ENCODE data around the gene CRYBG2. TPM values are rescaled to one million over a fixed set of nuclear protein-coding genes. Genes with fewer than 3 reads are reported as not detected.

Gene CRYBG2
- total RNA-seq, 1 donor from 2014 or later = 3.0 TPM

DNA sequence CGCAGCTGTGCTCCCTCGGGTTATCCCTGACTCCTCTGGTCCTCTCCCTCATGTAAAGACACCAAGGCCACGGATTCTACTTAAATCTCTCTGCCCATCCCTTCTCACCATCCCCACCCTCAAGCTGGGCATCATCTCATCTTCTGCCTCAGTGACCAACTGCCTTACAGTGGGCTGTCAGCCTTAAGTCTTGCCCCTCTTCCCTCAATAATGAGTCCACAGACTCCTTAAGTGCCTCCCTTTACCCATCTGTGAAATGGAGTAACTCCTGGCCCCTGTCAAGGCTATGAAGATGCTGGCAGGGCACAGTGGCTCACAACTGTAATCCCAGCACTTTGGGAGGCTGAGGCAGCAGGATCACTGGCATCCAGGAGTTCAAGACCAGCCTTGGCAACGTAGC lies 62.0 kb downstream of the CRYBG2 start:
- H3K9ac ChIP-seq = no peak overlapping the region
- H3K4me3 ChIP-seq = no peak overlapping the region
- no peaks in the 10 kb centered on the region for H3K79me2 ChIP-seq (ENCODE audit: low read depth)
- H4K20me1 ChIP-seq (ENCODE audit: low read depth) = no peaks in the 10 kb centered on the region
- H3K27me3 Mint-ChIP-seq (ENCODE audit: insufficient read depth, low read depth) = peaks cover 12% of the 10 kb centered on the region
- no peak for DNase-seq (ENCODE audit: low spot score)
- no peaks in the 10 kb centered on the region for H3K27me3 ChIP-seq
- H3K36me3 Mint-ChIP-seq = peaks cover 9% of the 10 kb centered on the region
- H3K4me1 Mint-ChIP-seq = peaks cover 52% of the 10 kb centered on the region
- no peak overlapping the region for H3K4me3 Mint-ChIP-seq
- no peaks in the 10 kb centered on the region for H3K9me3 Mint-ChIP-seq
- peak overlapping the region; percentile 94 for H3K27ac Mint-ChIP-seq
- H3F3A ChIP-seq (ENCODE audit: low read depth) = no peaks in the 10 kb centered on the region
- no peak for TF ChIP-seq EZH2phosphoT487 (IDR thresholded peaks at IDR 0.05)
- TF ChIP-seq EZH2 (IDR thresholded peaks at IDR 0.05) = no peak
- TF ChIP-seq, protein P1, sequence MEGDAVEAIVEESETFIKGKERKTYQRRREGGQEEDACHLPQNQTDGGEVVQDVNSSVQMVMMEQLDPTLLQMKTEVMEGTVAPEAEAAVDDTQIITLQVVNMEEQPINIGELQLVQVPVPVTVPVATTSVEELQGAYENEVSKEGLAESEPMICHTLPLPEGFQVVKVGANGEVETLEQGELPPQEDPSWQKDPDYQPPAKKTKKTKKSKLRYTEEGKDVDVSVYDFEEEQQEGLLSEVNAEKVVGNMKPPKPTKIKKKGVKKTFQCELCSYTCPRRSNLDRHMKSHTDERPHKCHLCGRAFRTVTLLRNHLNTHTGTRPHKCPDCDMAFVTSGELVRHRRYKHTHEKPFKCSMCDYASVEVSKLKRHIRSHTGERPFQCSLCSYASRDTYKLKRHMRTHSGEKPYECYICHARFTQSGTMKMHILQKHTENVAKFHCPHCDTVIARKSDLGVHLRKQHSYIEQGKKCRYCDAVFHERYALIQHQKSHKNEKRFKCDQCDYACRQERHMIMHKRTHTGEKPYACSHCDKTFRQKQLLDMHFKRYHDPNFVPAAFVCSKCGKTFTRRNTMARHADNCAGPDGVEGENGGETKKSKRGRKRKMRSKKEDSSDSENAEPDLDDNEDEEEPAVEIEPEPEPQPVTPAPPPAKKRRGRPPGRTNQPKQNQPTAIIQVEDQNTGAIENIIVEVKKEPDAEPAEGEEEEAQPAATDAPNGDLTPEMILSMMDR (IDR thresholded peaks at IDR 0.05) = no peak
- peaks cover 22% of the 10 kb centered on the region for H3K4me1 ChIP-seq
- no peaks in the 10 kb centered on the region for H3K9me3 ChIP-seq (ENCODE audit: low read depth)
- no peak overlapping the region for H3K27ac ChIP-seq
- no peak overlapping the region for H3K4me2 ChIP-seq
- H3K36me3 ChIP-seq = no peaks in the 10 kb centered on the region
- H2AFZ ChIP-seq (replicated peaks) = no peak overlapping the region

DNA sequence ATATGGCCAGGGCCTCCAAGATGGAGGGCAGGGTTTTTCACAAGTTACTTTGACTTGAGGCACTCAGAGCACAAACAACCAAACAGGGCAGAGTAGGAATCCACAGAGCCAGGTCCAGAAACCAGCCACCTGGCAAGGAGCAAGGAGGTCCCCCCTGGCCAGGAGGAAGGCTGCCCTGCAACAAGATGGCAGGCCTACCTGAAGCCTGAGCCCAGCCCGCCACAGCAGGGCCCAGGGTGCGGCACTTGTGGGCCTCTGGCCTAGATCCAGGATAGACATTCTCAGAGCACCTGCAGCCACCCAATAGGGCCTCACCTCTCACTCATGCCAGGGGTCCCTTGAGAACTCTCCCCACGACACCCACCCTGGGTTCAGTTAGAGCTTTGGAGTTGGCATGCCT lies 62.5 kb downstream of the CRYBG2 start:
- Mint-ChIP-seq H3K27ac (peak overlapping the region; percentile 94), H3K4me3 (no peak overlapping the region), H3K27me3 (ENCODE audit: insufficient read depth, low read depth) (peaks cover 12% of the 10 kb centered on the region), H3K4me1 (peaks cover 55% of the 10 kb centered on the region), H3K9me3 (no peaks in the 10 kb centered on the region), H3K36me3 (peaks cover 9% of the 10 kb centered on the region)
- Histone ChIP-seq H3K4me3 (no peak overlapping the region), H3F3A (ENCODE audit: low read depth) (no peaks in the 10 kb centered on the region), H3K9me3 (ENCODE audit: low read depth) (no peaks in the 10 kb centered on the region), H3K36me3 (no peaks in the 10 kb centered on the region), H3K27me3 (no peaks in the 10 kb centered on the region), H3K79me2 (ENCODE audit: low read depth) (no peaks in the 10 kb centered on the region), H3K9ac (peak overlapping the region; percentile 62), H4K20me1 (ENCODE audit: low read depth) (no peaks in the 10 kb centered on the region), H2AFZ (replicated peaks) (no peak overlapping the region), H3K27ac (no peak overlapping the region), H3K4me2 (no peak overlapping the region), H3K4me1 (peaks cover 22% of the 10 kb centered on the region)
- TF ChIP-seq EZH2 (IDR thresholded peaks at IDR 0.05) (no peak), EZH2phosphoT487 (IDR thresholded peaks at IDR 0.05) (no peak)
- TF ChIP-seq, protein P1 (IDR thresholded peaks at IDR 0.05) = no peak
- DNase-seq (ENCODE audit: low spot score) = no peak

DNA sequence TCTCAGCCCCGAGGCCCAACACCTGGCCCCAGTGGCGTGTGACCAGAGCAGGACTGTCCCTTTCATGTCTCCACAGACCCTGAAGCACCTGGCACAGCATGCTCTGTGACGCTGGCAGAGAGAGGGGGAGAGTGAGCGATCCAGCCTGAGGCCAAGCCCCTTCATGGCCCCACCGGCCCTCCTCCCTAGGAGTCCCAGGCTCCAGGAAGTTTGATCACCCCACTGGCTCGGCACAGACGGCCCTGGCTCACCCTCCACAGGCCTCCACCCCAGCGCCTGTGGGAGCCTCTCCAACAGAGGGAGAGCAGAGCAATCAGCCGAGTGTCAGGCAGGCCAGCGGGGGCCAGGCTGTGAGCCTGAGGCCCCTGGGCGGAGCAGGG lies 63.1 kb downstream of the CRYBG2 start:
- H3F3A ChIP-seq (ENCODE audit: low read depth) = no peaks in the 10 kb centered on the region
- H3K27ac ChIP-seq = peak overlapping the region; percentile 29
- DNase-seq (ENCODE audit: low spot score) = no peak
- H3K27me3 ChIP-seq = no peaks in the 10 kb centered on the region
- H3K4me1 Mint-ChIP-seq = peaks cover 51% of the 10 kb centered on the region
- H3K4me1 ChIP-seq = peaks cover 22% of the 10 kb centered on the region
- H3K9me3 ChIP-seq (ENCODE audit: low read depth) = no peaks in the 10 kb centered on the region
- no peaks in the 10 kb centered on the region for H3K79me2 ChIP-seq (ENCODE audit: low read depth)
- peak overlapping the region; percentile 62 for H3K9ac ChIP-seq
- H3K4me3 ChIP-seq = no peak overlapping the region
- no peaks in the 10 kb centered on the region for H4K20me1 ChIP-seq (ENCODE audit: low read depth)
- peak overlapping the region; percentile 91 for H3K27ac Mint-ChIP-seq
- H3K36me3 Mint-ChIP-seq = peaks cover 5% of the 10 kb centered on the region
- no peak overlapping the region for H2AFZ ChIP-seq (replicated peaks)
- H3K9me3 Mint-ChIP-seq = no peaks in the 10 kb centered on the region
- H3K36me3 ChIP-seq = no peaks in the 10 kb centered on the region
- peak overlapping the region; percentile 38 for H3K4me2 ChIP-seq
- H3K27me3 Mint-ChIP-seq (ENCODE audit: insufficient read depth, low read depth) = peaks cover 10% of the 10 kb centered on the region
- H3K4me3 Mint-ChIP-seq = peak overlapping the region; percentile 33
- no peak for TF ChIP-seq EZH2phosphoT487 (IDR thresholded peaks at IDR 0.05)
- TF ChIP-seq EZH2 (IDR thresholded peaks at IDR 0.05) = no peak
- TF ChIP-seq, protein P1 (IDR thresholded peaks at IDR 0.05) = no peak

All from neural progenitor cell (in vitro differentiated cells).